HCT116 (cell line): ENCODE results near the gene TCP11. TPM values are rescaled to one million over a fixed set of nuclear protein-coding genes. Genes with fewer than 3 reads are reported as not detected.

Experiments used
- ATAC-seq: fragments of 200-7000 bp; cut with Tn5 transposase; 2 replicates; pipeline ENCODE4 v1.9.1; 2020; ENCODE audit warnings: mild to moderate bottlenecking, moderate library complexity
- BruUV-seq: library from RNA; stranded (reverse); fragments of 400-500 nt; replicated peaks from 2 replicates; lab custom pipeline; 2021; lab: Mats Ljungman, UMichigan
- CTCF ChIA-PET: fragments of 300-600 bp; sonication (Branson Sonifier 250); formaldehyde crosslinking; loops from one replicate; lab custom pipeline; 2021; ENCODE audit warnings: antibody characterized with exemption; lab: Charles Lee
- POLR2A ChIA-PET: fragments of 300-600, 350-600 bp; sonication (Branson Sonifier 250); formaldehyde crosslinking; loops from one replicate; lab custom pipeline; 2021; ENCODE audit warnings: antibody characterized with exemption; lab: Charles Lee
- RAD21 ChIA-PET, 2 experiments: fragments of 300-600 bp; sonication (Branson Sonifier 250); formaldehyde crosslinking; loops; one replicate each; lab custom pipeline; 2023; ENCODE audit warnings: low total read pairs in 2 of 2; ENCODE audit not compliant: uncharacterized antibody in 2 of 2, unreplicated experiment in 2 of 2, low non-redundant PET in 1 of 2; lab: Charles Lee
- DNase-seq: peaks from one replicate; pipeline ENCODE4 v3.0.0-alpha.2; 2010; ENCODE audit warnings: low read depth, low spot score
- H2AFZ ChIP-seq: fragments of 200-600 bp; shearing (Covaris generic), sonication (generic); 2 replicates; pipeline ENCODE4 v1.6.1; 2017; ENCODE audit warnings: low read depth, mixed run types, mixed read lengths, antibody characterized with exemption, low read length; ENCODE audit not compliant: poor library complexity, severe bottlenecking
- H3K27ac ChIP-seq: 2 replicates; pipeline ENCODE4 v1.5.1; 2012; ENCODE audit warnings: low read depth, low read length
- H3K27me3 ChIP-seq: fragments of 200-600 bp; sonication (generic); 2 replicates; pipeline ENCODE4 v1.6.1; 2016; ENCODE audit warnings: mixed run types, low read length, mixed read lengths; ENCODE audit not compliant: insufficient read depth
- H3K36me3 ChIP-seq, 2 experiments: fragments of 200-500 bp in 1 of 2; fragments of 200-600 bp in 1 of 2; sonication (Bioruptor generic) in 1 of 2; sonication (generic) in 1 of 2; 2 replicates each; pipeline versions ENCODE4 v1.5.1 to v1.6.1; 2014 to 2016; ENCODE audit warnings: low read length in 2 of 2, inconsistent platforms in 1 of 2, mixed read lengths in 1 of 2, mixed run types in 1 of 2; ENCODE audit not compliant: insufficient read depth in 2 of 2, control insufficient read depth in 1 of 2
- H3K4me1 ChIP-seq, 2 experiments: fragments of 200-600 bp in 1 of 2; sonication (generic) in 1 of 2; 2 replicates each; pipeline versions ENCODE4 v1.5.1 to v1.6.1; 2012 to 2017; ENCODE audit warnings: low read length in 2 of 2, inconsistent platforms in 1 of 2, mild to moderate bottlenecking in 1 of 2, mixed read lengths in 1 of 2, mixed run types in 1 of 2, moderate library complexity in 1 of 2; ENCODE audit not compliant: insufficient read depth in 2 of 2, control insufficient read depth in 1 of 2
- H3K4me2 ChIP-seq: fragments of 200-600 bp; sonication (generic); 2 replicates; pipeline ENCODE4 v1.6.1; 2017; ENCODE audit warnings: mixed run types, low read length, mixed read lengths
- H3K4me3 ChIP-seq, 2 experiments: fragments of 200-600 bp in 1 of 2; sonication (generic) in 1 of 2; replicated peaks in 1 of 2; 2 replicates each; pipeline ENCODE4 v1.5.1; 2011 to 2016; ENCODE audit warnings: low read length in 2 of 2, control low read depth in 1 of 2, low read depth in 1 of 2, mild to moderate bottlenecking in 1 of 2, mixed read lengths in 1 of 2, mixed run types in 1 of 2
- H3K79me2 ChIP-seq: fragments of 200-600 bp; sonication (generic); 2 replicates; pipeline ENCODE4 v1.6.1; 2017; ENCODE audit warnings: mild to moderate bottlenecking, mixed run types, low read length, moderate library complexity, mixed read lengths; ENCODE audit not compliant: insufficient read depth
- H3K9ac ChIP-seq: fragments of 200-600 bp; sonication (generic); 2 replicates; pipeline ENCODE4 v1.6.1; 2016; ENCODE audit warnings: low read length, mixed read lengths
- H3K9me2 ChIP-seq: fragments of 200-600 bp; sonication (generic), shearing (Covaris generic); 2 replicates; pipeline ENCODE4 v1.6.1; 2017; ENCODE audit warnings: mixed run types, mild to moderate bottlenecking, moderate library complexity; ENCODE audit not compliant: insufficient read depth
- H3K9me3 ChIP-seq, 2 experiments: fragments of 200-500 bp in 1 of 2; fragments of 200-600 bp in 1 of 2; sonication (Bioruptor generic) in 1 of 2; sonication (generic) in 1 of 2; 2 replicates each; pipeline ENCODE4 v1.6.1; 2014 to 2017; ENCODE audit warnings: low read length in 2 of 2, mixed read lengths in 2 of 2, inconsistent platforms in 1 of 2, low read depth in 1 of 2, mild to moderate bottlenecking in 1 of 2, mixed run types in 1 of 2, moderate library complexity in 1 of 2; ENCODE audit not compliant: control insufficient read depth in 1 of 2, insufficient read depth in 1 of 2
- H4K20me1 ChIP-seq: fragments of 200-600 bp; sonication (generic), shearing (Covaris generic); 2 replicates; pipeline ENCODE4 v1.6.1; 2017; ENCODE audit warnings: mixed run types, mild to moderate bottlenecking, moderate library complexity; ENCODE audit not compliant: insufficient read depth
- CEBPB ChIP-seq: IDR thresholded peaks from 2 replicates; pipeline ENCODE4 v1.6.1; 2012; ENCODE audit warnings: low read depth
- ELF1 ChIP-seq: IDR thresholded peaks from 2 replicates; pipeline ENCODE4 v1.6.1; 2012; ENCODE audit warnings: low read depth, borderline replicate concordance
- EZH2 ChIP-seq: fragments of 200-600 bp; sonication (generic); IDR thresholded peaks from 2 replicates; pipeline ENCODE4 v1.6.1; 2017; ENCODE audit warnings: antibody characterized with exemption, mixed run types
- EZH2phosphoT487 ChIP-seq: fragments of 200-600 bp; IDR thresholded peaks from 2 replicates; pipeline ENCODE4 v1.6.1; 2018; ENCODE audit warnings: antibody characterized with exemption, borderline replicate concordance
- FOSL1 ChIP-seq: IDR thresholded peaks from 2 replicates; pipeline ENCODE4 v1.6.1; 2012; ENCODE audit warnings: low read depth
- JUND ChIP-seq: IDR thresholded peaks from 2 replicates; pipeline ENCODE4 v1.6.1; 2012
- POLR2A ChIP-seq: IDR thresholded peaks from 2 replicates; pipeline ENCODE4 v1.7.0; 2011; ENCODE audit warnings: borderline replicate concordance; ENCODE audit not compliant: insufficient read depth, insufficient read length; ENCODE audit errors: extremely low read depth
- POLR2AphosphoS5 ChIP-seq: IDR thresholded peaks from 2 replicates; pipeline ENCODE4 v1.6.1; 2011; ENCODE audit warnings: mild to moderate bottlenecking, low read depth, low read length, moderate library complexity
- RAD21 ChIP-seq: IDR thresholded peaks from 2 replicates; pipeline ENCODE4 v1.6.1; 2012; ENCODE audit warnings: low read depth, mild to moderate bottlenecking
- SIN3A ChIP-seq: IDR thresholded peaks from 2 replicates; pipeline ENCODE4 v1.6.1; 2012; ENCODE audit warnings: low read depth
- SP1 ChIP-seq: IDR thresholded peaks from 2 replicates; pipeline ENCODE4 v1.6.1; 2012; ENCODE audit warnings: low read depth
- SRF ChIP-seq: IDR thresholded peaks from 2 replicates; pipeline ENCODE4 v1.6.1; 2012; ENCODE audit warnings: low read depth
- TCF7L2 ChIP-seq: IDR thresholded peaks from 2 replicates; pipeline ENCODE4 v1.7.0; 2011; ENCODE audit warnings: borderline replicate concordance, inconsistent platforms; ENCODE audit not compliant: insufficient read depth, insufficient read length; ENCODE audit errors: extremely low read depth
- ZFX ChIP-seq: fragments of 450-650 bp; IDR thresholded peaks from 2 replicates; pipeline ENCODE4 v1.6.1; 2017
- intact Hi-C: fragments of 100-400 bp; cut with micrococcal nuclease; formaldehyde crosslinking; loops from 2 replicates; pipeline ENCODE4 v1.10.0; 2022
- total RNA-seq: library from RNA; stranded (reverse); gene quantifications from one replicate; pipeline ENCODE4 v1.2.1, GENCODE V29; 2021; ENCODE audit not compliant: unreplicated experiment
- TF ChIP-seq, protein P1 (sequence below), 3 experiments: fragments of 200-600 bp in 1 of 3; sonication (generic) in 1 of 3; IDR thresholded peaks in 2 of 3; conservative IDR thresholded peaks in 1 of 3; 2 replicates each; pipeline ENCODE4 v1.5.1; 2012 to 2017; ENCODE audit warnings: low read depth in 2 of 3, low read length in 2 of 3, antibody characterized with exemption in 1 of 3, borderline replicate concordance in 1 of 3, control low read depth in 1 of 3, mild to moderate bottlenecking in 1 of 3, mixed read lengths in 1 of 3, mixed run types in 1 of 3, moderate library complexity in 1 of 3; ENCODE audit not compliant: insufficient read depth in 1 of 3
- TF ChIP-seq, protein P2 (sequence below): IDR thresholded peaks from 2 replicates; pipeline ENCODE4 v1.6.1; 2012
- TF ChIP-seq, protein P3 (sequence below): IDR thresholded peaks from 2 replicates; pipeline ENCODE4 v1.6.1; 2012
- TF ChIP-seq, protein P4 (sequence below): IDR thresholded peaks from 2 replicates; pipeline ENCODE4 v1.6.1; 2012; ENCODE audit warnings: low read depth
- TF ChIP-seq, protein P5 (sequence below): IDR thresholded peaks from 2 replicates; pipeline ENCODE4 v1.6.1; 2011; ENCODE audit warnings: mild to moderate bottlenecking, low read length, moderate library complexity; ENCODE audit not compliant: insufficient replicate concordance; ENCODE audit errors: extremely low read depth

Gene TCP11
- total RNA-seq, 1 experiment from 2014 or later, result not detected

DNA sequence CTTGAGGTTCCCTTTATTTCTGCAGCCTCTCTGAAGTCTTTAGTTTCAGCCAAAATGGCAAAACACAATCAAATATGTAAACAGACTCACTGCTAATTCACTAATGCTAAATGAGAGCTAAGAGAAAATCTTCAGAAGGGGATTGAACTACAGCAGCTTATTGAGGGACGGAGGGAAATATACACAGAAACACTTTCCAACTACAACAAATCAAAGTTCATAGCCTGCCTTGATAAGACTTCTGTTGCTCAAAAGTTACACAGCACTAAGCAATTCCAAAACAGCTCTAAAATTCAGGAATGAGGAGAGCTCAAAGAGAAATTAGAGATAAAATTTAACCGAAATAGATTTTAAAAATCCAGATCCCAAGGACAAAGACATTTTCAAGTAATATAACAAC, 1.7 kb downstream of the TCP11 start:
- H3K4me1 ChIP-seq, result no peaks in the 10 kb centered on the region

More for the DNA sequence above, 1.7 kb downstream of the TCP11 start:
- TF ChIP-seq JUND (no peak), ELF1 (no peak), EZH2phosphoT487 (no peak), SIN3A (no peak), SP1 (no peak), RAD21 (no peak), TCF7L2 (no peak), FOSL1 (no peak), EZH2 (no peak), POLR2A (no peak), POLR2AphosphoS5 (no peak), SRF (no peak), CEBPB (no peak), ZFX (no peak)
- TF ChIP-seq, protein P1, sequence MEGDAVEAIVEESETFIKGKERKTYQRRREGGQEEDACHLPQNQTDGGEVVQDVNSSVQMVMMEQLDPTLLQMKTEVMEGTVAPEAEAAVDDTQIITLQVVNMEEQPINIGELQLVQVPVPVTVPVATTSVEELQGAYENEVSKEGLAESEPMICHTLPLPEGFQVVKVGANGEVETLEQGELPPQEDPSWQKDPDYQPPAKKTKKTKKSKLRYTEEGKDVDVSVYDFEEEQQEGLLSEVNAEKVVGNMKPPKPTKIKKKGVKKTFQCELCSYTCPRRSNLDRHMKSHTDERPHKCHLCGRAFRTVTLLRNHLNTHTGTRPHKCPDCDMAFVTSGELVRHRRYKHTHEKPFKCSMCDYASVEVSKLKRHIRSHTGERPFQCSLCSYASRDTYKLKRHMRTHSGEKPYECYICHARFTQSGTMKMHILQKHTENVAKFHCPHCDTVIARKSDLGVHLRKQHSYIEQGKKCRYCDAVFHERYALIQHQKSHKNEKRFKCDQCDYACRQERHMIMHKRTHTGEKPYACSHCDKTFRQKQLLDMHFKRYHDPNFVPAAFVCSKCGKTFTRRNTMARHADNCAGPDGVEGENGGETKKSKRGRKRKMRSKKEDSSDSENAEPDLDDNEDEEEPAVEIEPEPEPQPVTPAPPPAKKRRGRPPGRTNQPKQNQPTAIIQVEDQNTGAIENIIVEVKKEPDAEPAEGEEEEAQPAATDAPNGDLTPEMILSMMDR (IDR thresholded peaks at IDR 0.05 in 2 of 3, conservative IDR thresholded peaks at IDR 0.05 in 1 of 3; ENCODE audit: borderline replicate concordance in 1 of 3, insufficient read depth in 1 of 3, low read depth in 2 of 3, low read length in 2 of 3), result no peak
- TF ChIP-seq, protein P2, sequence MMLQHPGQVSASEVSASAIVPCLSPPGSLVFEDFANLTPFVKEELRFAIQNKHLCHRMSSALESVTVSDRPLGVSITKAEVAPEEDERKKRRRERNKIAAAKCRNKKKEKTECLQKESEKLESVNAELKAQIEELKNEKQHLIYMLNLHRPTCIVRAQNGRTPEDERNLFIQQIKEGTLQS, result no peak
- TF ChIP-seq, protein P3, sequence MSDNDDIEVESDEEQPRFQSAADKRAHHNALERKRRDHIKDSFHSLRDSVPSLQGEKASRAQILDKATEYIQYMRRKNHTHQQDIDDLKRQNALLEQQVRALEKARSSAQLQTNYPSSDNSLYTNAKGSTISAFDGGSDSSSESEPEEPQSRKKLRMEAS, result no peak
- TF ChIP-seq, protein P4, sequence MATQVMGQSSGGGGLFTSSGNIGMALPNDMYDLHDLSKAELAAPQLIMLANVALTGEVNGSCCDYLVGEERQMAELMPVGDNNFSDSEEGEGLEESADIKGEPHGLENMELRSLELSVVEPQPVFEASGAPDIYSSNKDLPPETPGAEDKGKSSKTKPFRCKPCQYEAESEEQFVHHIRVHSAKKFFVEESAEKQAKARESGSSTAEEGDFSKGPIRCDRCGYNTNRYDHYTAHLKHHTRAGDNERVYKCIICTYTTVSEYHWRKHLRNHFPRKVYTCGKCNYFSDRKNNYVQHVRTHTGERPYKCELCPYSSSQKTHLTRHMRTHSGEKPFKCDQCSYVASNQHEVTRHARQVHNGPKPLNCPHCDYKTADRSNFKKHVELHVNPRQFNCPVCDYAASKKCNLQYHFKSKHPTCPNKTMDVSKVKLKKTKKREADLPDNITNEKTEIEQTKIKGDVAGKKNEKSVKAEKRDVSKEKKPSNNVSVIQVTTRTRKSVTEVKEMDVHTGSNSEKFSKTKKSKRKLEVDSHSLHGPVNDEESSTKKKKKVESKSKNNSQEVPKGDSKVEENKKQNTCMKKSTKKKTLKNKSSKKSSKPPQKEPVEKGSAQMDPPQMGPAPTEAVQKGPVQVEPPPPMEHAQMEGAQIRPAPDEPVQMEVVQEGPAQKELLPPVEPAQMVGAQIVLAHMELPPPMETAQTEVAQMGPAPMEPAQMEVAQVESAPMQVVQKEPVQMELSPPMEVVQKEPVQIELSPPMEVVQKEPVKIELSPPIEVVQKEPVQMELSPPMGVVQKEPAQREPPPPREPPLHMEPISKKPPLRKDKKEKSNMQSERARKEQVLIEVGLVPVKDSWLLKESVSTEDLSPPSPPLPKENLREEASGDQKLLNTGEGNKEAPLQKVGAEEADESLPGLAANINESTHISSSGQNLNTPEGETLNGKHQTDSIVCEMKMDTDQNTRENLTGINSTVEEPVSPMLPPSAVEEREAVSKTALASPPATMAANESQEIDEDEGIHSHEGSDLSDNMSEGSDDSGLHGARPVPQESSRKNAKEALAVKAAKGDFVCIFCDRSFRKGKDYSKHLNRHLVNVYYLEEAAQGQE, result no peak
- TF ChIP-seq, protein P5, sequence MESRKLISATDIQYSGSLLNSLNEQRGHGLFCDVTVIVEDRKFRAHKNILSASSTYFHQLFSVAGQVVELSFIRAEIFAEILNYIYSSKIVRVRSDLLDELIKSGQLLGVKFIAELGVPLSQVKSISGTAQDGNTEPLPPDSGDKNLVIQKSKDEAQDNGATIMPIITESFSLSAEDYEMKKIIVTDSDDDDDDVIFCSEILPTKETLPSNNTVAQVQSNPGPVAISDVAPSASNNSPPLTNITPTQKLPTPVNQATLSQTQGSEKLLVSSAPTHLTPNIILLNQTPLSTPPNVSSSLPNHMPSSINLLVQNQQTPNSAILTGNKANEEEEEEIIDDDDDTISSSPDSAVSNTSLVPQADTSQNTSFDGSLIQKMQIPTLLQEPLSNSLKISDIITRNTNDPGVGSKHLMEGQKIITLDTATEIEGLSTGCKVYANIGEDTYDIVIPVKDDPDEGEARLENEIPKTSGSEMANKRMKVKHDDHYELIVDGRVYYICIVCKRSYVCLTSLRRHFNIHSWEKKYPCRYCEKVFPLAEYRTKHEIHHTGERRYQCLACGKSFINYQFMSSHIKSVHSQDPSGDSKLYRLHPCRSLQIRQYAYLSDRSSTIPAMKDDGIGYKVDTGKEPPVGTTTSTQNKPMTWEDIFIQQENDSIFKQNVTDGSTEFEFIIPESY, result no peak
- Histone ChIP-seq H3K36me3 (no peaks in the 10 kb centered on the region), H3K4me3 (no peak overlapping the region), H2AFZ (peak overlapping the region; percentile 97), H3K4me2 (no peak overlapping the region), H3K9me2 (no peaks in the 10 kb centered on the region), H3K27me3 (no peaks in the 10 kb centered on the region), H3K27ac (no peak overlapping the region), H4K20me1 (no peaks in the 10 kb centered on the region), H3K9me3 (no peaks in the 10 kb centered on the region), H3K9ac (no peak overlapping the region), H3K79me2 (no peaks in the 10 kb centered on the region)
- POLR2A ChIA-PET, result no interaction called here
- no TSS peak for BruUV-seq
- DNase-seq (no peak), ATAC-seq (no peak)
- intact Hi-C loops, result loop anchor here (10.0 kb wide), 1 partner anchor 975 kb away; no protein-coding TSS in a partner anchor
- CTCF ChIA-PET, result interaction anchor here (0.7 to 2.3 kb wide), 20 partner anchors 11 to 976 kb away, joined by 3 to 31 read pairs (median 4); partner anchors contain the start of genes ANKS1A, BLTP3A, PACSIN1 and SMIM29
- RAD21 ChIA-PET, result interaction anchor here (0.8 to 1.7 kb wide), 8 partner anchors 65 to 680 kb away, joined by 3 to 10 read pairs (median 4); partner anchors contain the start of gene TAF11 (in 1 of the 2)
